ENCODE measurements around the gene HOOK2. TPM values are rescaled to one million over a fixed set of nuclear protein-coding genes. Genes with fewer than 3 reads are reported as not detected.

Gene HOOK2
- total and polyA plus RNA-seq, 2 of the 4 experiments (the other 2 are of a cell fraction), result 7.5 to 21.6 TPM

- H3K4me1 ChIP-seq (ENCODE audit: control insufficient read depth, insufficient read depth, low read length), result peaks cover 6% of the 10 kb centered on the region
- no peak overlapping the region for H4K91ac ChIP-seq (ENCODE audit: insufficient read depth, low read depth, low read length)
- H3K14ac ChIP-seq (replicated peaks; ENCODE audit: low read depth, low read length), result no peak overlapping the region
- no peaks in the 10 kb centered on the region for H3K9me1 ChIP-seq (ENCODE audit: insufficient read depth, low read length)
- no peak overlapping the region for H3K27ac ChIP-seq (ENCODE audit: insufficient read depth, low read length)
- H4K20me1 ChIP-seq (ENCODE audit: insufficient read depth, low read length), result no peaks in the 10 kb centered on the region
- DNase-seq (no peak), ATAC-seq (ENCODE audit: low read depth) (no peak)
- H2BK15ac ChIP-seq (ENCODE audit: low read depth, low read length), result no peak overlapping the region
- H4K5ac ChIP-seq (ENCODE audit: low read depth, low read length), result no peak overlapping the region
- no peak overlapping the region for H3K56ac ChIP-seq (ENCODE audit: extremely low read depth, insufficient read depth, low read length)
- dilution Hi-C loops (cut with HindIII; ENCODE audit: low sequenced_read_pairs, unreplicated experiment) (no loop called here), intact Hi-C loops (cut with micrococcal nuclease) (no loop called here), in situ Hi-C loops (cut with MboI; ENCODE audit: low sequenced_read_pairs) (loop anchor here (5.0 kb wide), 1 partner anchor 33 kb away; no protein-coding TSS in a partner anchor)
- H3K18ac ChIP-seq (ENCODE audit: low read depth, low read length), result no peak overlapping the region
- BruUV-seq (replicated peaks), result no TSS peak
- H3K4me3 ChIP-seq (ENCODE audit: insufficient read depth, low read depth, low read length), result peak overlapping the region; percentile 90
- peak overlapping the region; percentile 94 for H3K23ac ChIP-seq (ENCODE audit: low read depth, low read length)
- H2BK120ac ChIP-seq (ENCODE audit: low read depth, low read length), result no peak overlapping the region
- ChIA-PET CTCF (interaction anchor here (0.6 to 1.0 kb wide), 3 partner anchors 34 to 1371 kb away, joined by 3 read pairs; no protein-coding TSS in a partner anchor), POLR2A (ENCODE audit: unreplicated experiment) (interaction anchor here (0.6 to 0.8 kb wide), 2 partner anchors 9 to 37 kb away, joined by 3 to 8 read pairs; partner anchors contain the start of gene JUNB)
- no peak overlapping the region for H3K4ac ChIP-seq (ENCODE audit: low read depth, low read length)
- no peak overlapping the region for H2AFZ ChIP-seq (replicated peaks; ENCODE audit: low read length, poor library complexity)
- H3K36me3 ChIP-seq (ENCODE audit: control insufficient read depth, insufficient read depth, low read length), result peaks cover 9% of the 10 kb centered on the region
- 0 out of 2 replicates have a peak overlapping the region, but pooled peaks have one; percentile 95 for H3K9ac ChIP-seq (ENCODE audit: low read depth, low read length)
- peak overlapping the region; percentile 88 for H2AK9ac ChIP-seq (replicated peaks; ENCODE audit: low read depth, low read length, poor library complexity)
- TF ChIP-seq RCOR1 (IDR thresholded peaks at IDR 0.05; ENCODE audit: insufficient replicate concordance, low read length), result no peak
- TF ChIP-seq NFE2L2 (IDR thresholded peaks at IDR 0.05; ENCODE audit: low read depth, low read length), result no peak
- no peak for TF ChIP-seq CHD1 (IDR thresholded peaks at IDR 0.05; ENCODE audit: low read depth, low read length)
- TF ChIP-seq MAZ (IDR thresholded peaks at IDR 0.05; ENCODE audit: borderline replicate concordance, low read depth, low read length), result no peak
- no peak for TF ChIP-seq MXI1 (IDR thresholded peaks at IDR 0.05; ENCODE audit: borderline replicate concordance, low read depth, low read length)
- no peak for TF ChIP-seq CEBPB (IDR thresholded peaks at IDR 0.05; ENCODE audit: low read depth, low read length)
- TF ChIP-seq, protein P1, sequence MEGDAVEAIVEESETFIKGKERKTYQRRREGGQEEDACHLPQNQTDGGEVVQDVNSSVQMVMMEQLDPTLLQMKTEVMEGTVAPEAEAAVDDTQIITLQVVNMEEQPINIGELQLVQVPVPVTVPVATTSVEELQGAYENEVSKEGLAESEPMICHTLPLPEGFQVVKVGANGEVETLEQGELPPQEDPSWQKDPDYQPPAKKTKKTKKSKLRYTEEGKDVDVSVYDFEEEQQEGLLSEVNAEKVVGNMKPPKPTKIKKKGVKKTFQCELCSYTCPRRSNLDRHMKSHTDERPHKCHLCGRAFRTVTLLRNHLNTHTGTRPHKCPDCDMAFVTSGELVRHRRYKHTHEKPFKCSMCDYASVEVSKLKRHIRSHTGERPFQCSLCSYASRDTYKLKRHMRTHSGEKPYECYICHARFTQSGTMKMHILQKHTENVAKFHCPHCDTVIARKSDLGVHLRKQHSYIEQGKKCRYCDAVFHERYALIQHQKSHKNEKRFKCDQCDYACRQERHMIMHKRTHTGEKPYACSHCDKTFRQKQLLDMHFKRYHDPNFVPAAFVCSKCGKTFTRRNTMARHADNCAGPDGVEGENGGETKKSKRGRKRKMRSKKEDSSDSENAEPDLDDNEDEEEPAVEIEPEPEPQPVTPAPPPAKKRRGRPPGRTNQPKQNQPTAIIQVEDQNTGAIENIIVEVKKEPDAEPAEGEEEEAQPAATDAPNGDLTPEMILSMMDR (conservative IDR thresholded peaks at IDR 0.05; ENCODE audit: low read depth, low read length), result no peak
- no peak for TF ChIP-seq POLR2A (IDR thresholded peaks at IDR 0.05; ENCODE audit: low read depth, low read length)
- TF ChIP-seq USF2 (IDR thresholded peaks at IDR 0.05; ENCODE audit: low read depth, low read length), result no peak
- no peak for TF ChIP-seq MAFK (IDR thresholded peaks at IDR 0.05; ENCODE audit: low read depth, low read length)
- no peak for TF ChIP-seq FOS (IDR thresholded peaks at IDR 0.05; ENCODE audit: low read depth, low read length)
- no peak for TF ChIP-seq RFX5 (IDR thresholded peaks at IDR 0.05; ENCODE audit: low read depth, low read length)
- no peak for TF ChIP-seq BHLHE40 (IDR thresholded peaks at IDR 0.05; ENCODE audit: low read depth, low read length)
- no peak for TF ChIP-seq RAD21 (IDR thresholded peaks at IDR 0.05; ENCODE audit: low read length)
- no peak overlapping the region for H4K8ac ChIP-seq (ENCODE audit: low read depth in 2 of 2, low read length in 2 of 2)
- no peak overlapping the region for H2BK5ac ChIP-seq (ENCODE audit: low read depth, low read length, poor library complexity, severe bottlenecking)
- no peak overlapping the region for H2AK5ac ChIP-seq (ENCODE audit: low read depth, low read length)
- peaks cover 4 to 22% of the 10 kb centered on the region in 2 experiments; a peak in 3 of 4 replicates for H3K79me1 ChIP-seq (ENCODE audit: low read depth in 1 of 2, low read length in 2 of 2)
- no CpG with 5 or more reads among the region's 1 CpG for WGBS, 2 experiments (ENCODE audit: extremely low coverage in 2 of 2, insufficient read length in 1 of 2)
- H2BK20ac ChIP-seq (ENCODE audit: low read depth, low read length), result no peak overlapping the region
- H3K4me2 ChIP-seq (ENCODE audit: low read depth, low read length), result peak overlapping the region; percentile 92
- no peaks in the 10 kb centered on the region for H3K27me3 ChIP-seq (ENCODE audit: control insufficient read depth, insufficient read depth, low read length)
- no peaks in the 10 kb centered on the region for H3K9me3 ChIP-seq (ENCODE audit: control insufficient read depth, insufficient read depth, low read length)
Measured at GRCh38 chr19:12800466-12800770, 25.1 kb upstream of the HOOK2 start.
